ENCODE results near the gene VAC14.

- TF ChIP-seq POLR2AphosphoS5 (IDR thresholded peaks at IDR 0.05; ENCODE audit: borderline replicate concordance, low read depth, low read length) (no peak), FOXP2 (optimal IDR thresholded peaks at IDR 0.05; ENCODE audit: control extremely low read depth, extremely low read length, insufficient read depth) (no peak)
Observed at GRCh38 chr16:70739389-70739788, 61.6 kb downstream of the VAC14 start.
